CD8-positive, alpha-beta memory T cell (primary cell): Measurements from ENCODE around the gene PRDM16. TPM values are rescaled to one million over a fixed set of nuclear protein-coding genes. Genes with fewer than 3 reads are reported as not detected.

Source experiments
- CTCF ChIA-PET: fragments of 350-600 bp; sonication (Branson Sonifier 250); formaldehyde crosslinking; loops from one replicate; lab custom pipeline; 2021; ENCODE audit warnings: antibody characterized with exemption; lab: Charles Lee
- POLR2A ChIA-PET: fragments of 350-600 bp; sonication (Branson Sonifier 250); formaldehyde crosslinking; loops from one replicate; lab custom pipeline; 2021; ENCODE audit warnings: antibody characterized with exemption; lab: Charles Lee
- DNase-seq, 5 donors: peaks; one replicate each; pipeline versions ENCODE4 v3.0.0 to v3.0.0-alpha.2; 2020 to 2022; ENCODE audit warnings: mixed read lengths in 1 of 5
- H3K27ac ChIP-seq: one replicate; pipeline ENCODE4 v1.7.0; 2013; ENCODE audit warnings: low read depth, mild to moderate bottlenecking, low read length, moderate library complexity
- H3K27me3 ChIP-seq: 2 replicates; pipeline ENCODE4 v1.7.0; 2013; ENCODE audit warnings: low read length, mild to moderate bottlenecking; ENCODE audit not compliant: insufficient read depth, poor library complexity, severe bottlenecking
- H3K36me3 ChIP-seq: 2 replicates; pipeline ENCODE4 v1.7.0; 2013; ENCODE audit warnings: mild to moderate bottlenecking, low read length, moderate library complexity; ENCODE audit not compliant: insufficient read depth
- H3K4me1 ChIP-seq: 2 replicates; pipeline ENCODE4 v1.7.0; 2013; ENCODE audit warnings: mild to moderate bottlenecking, low read length, moderate library complexity; ENCODE audit not compliant: insufficient read depth
- H3K4me3 ChIP-seq: 2 replicates; pipeline ENCODE4 v1.7.0; 2013; ENCODE audit warnings: mild to moderate bottlenecking, low read length
- H3K9me3 ChIP-seq: 2 replicates; pipeline ENCODE4 v1.7.0; 2013; ENCODE audit warnings: mild to moderate bottlenecking, low read length
- H3K27ac Mint-ChIP-seq, 8 donors: one replicate each; pipeline ENCODE4 v1.8.0; 2020 to 2021; ENCODE audit warnings: mixed read lengths in 8 of 8, mild to moderate bottlenecking in 6 of 8, inconsistent platforms in 3 of 8, moderate library complexity in 3 of 8
- H3K27me3 Mint-ChIP-seq, 2 donors: one replicate each; pipeline ENCODE4 v1.8.0; 2020 to 2021; ENCODE audit warnings: mixed read lengths in 2 of 2, mild to moderate bottlenecking in 1 of 2, moderate library complexity in 1 of 2
- H3K36me3 Mint-ChIP-seq, 3 donors: one replicate each; pipeline ENCODE4 v1.8.0; 2020 to 2021; ENCODE audit warnings: mixed read lengths in 3 of 3, inconsistent platforms in 1 of 3, mild to moderate bottlenecking in 1 of 3
- H3K4me1 Mint-ChIP-seq, 3 donors: one replicate each; pipeline ENCODE4 v1.8.0; 2020 to 2021; ENCODE audit warnings: mixed read lengths in 3 of 3, inconsistent platforms in 1 of 3, mild to moderate bottlenecking in 1 of 3
- H3K4me3 Mint-ChIP-seq, 7 donors: one replicate each; pipeline ENCODE4 v1.8.0; 2020 to 2021; ENCODE audit warnings: mixed read lengths in 7 of 7, mild to moderate bottlenecking in 6 of 7, moderate library complexity in 4 of 7, inconsistent platforms in 2 of 7
- H3K9me3 Mint-ChIP-seq, 5 donors: one replicate each; pipeline ENCODE4 v1.8.0; 2020 to 2022; ENCODE audit warnings: mixed read lengths in 5 of 5, mild to moderate bottlenecking in 3 of 5, moderate library complexity in 2 of 5, inconsistent platforms in 1 of 5
- polyA plus RNA-seq: library from polyadenylated mRNA; unstranded; fragments of 300-500 nt; fragmentation: Illumina TruSeq; gene quantifications from one replicate; pipeline ENCODE4 v1.2.3, GENCODE V29; 2021
- total RNA-seq, 2 experiments: library from RNA; stranded (reverse); gene quantifications; one replicate each; pipeline ENCODE4 v1.2.3, GENCODE V29; 2021

Gene PRDM16
- total and polyA plus RNA-seq, 3 experiments from 2014 or later: not detected

DNA sequence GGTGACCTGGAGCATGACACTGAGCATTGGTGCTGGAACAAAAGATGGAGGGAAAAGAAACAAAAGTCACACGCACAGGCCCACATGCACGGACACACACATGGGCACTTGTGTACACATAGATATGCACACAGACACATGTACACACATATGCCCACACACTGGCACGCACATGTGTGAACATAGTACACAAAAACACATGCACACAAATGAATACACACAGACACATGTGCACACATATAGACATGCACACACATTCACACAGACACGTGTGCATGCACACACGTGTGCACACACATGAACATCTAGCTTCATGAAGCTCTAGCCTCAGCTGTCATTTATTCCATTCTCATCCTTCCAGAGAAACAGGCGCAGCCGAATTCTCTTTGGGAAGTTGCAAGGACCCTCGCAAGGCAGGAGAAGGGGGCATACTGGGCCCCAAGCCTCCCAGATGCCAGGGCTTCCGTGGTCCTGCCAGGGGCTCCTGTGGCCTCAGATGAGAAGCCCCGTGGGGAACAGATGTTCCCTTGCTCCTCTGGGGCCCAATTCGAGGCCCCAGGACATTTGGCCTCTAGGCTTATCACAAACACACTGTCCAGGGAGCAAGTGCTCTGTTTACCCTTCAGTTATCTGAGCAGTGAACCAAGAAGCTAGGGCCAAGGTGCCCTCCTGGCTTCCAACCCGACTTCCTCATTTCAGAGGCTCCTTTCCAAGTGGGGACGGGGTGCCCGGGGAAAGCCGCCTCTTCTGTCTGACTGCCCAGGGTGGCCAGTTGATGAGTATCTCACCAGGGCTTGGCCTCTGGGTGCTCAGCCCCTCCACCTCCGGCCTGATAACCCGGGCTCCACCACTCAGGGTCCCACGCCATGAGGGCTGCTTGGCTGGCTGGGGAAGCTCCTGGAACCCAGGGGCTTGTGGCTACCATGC lies 269.1 kb downstream of the PRDM16 start:
- Histone ChIP-seq H3K27ac (no peak overlapping the region), H3K9me3 (no peaks in the 10 kb centered on the region), H3K27me3 (no peaks in the 10 kb centered on the region), H3K36me3 (no peaks in the 10 kb centered on the region), H3K4me1 (no peaks in the 10 kb centered on the region), H3K4me3 (no peak overlapping the region)
- Mint-ChIP-seq H3K4me3 (no peak overlapping the region), H3K9me3 (peaks cover 2 to 5% (median 4%) of the 10 kb centered on the region in 5 donors), H3K36me3 (no peaks in the 10 kb centered on the region), H3K27ac (peak overlapping the region in 1 of 8 donors; percentile 29), H3K4me1 (no peaks in the 10 kb centered on the region), H3K27me3 (peaks cover 2 to 9% of the 10 kb centered on the region in 2 donors)
- ChIA-PET POLR2A (no interaction called here), CTCF (no interaction called here)
- DNase-seq: no peak

DNA sequence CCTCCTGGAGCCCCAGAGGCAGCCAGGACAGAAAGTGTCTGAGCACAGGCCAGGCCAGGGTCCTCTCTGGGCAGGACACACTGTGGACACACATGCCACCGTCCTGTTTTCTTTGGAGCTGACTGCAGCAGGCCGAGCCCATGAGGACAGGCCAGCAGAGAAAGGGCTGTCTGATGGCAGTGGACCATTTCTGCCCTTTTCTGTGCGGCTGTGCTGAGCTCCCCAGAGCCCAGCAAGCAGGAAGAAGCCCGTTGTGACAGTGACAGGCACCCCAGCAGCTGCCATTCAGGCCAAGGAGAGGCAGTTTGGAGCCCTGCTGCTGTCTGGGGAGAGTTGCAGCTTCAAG lies 269.7 kb downstream of the PRDM16 start:
- H3K27me3 ChIP-seq: no peaks in the 10 kb centered on the region
- no peaks in the 10 kb centered on the region for H3K4me1 ChIP-seq
- Mint-ChIP-seq H3K4me3 (no peak overlapping the region), H3K4me1 (no peaks in the 10 kb centered on the region), H3K36me3 (no peaks in the 10 kb centered on the region), H3K9me3 (peaks cover 4 to 11% (median 5%) of the 10 kb centered on the region in 5 donors), H3K27ac (no peak overlapping the region), H3K27me3 (peaks cover 5 to 9% of the 10 kb centered on the region in 2 donors)
- ChIA-PET POLR2A (no interaction called here), CTCF (no interaction called here)
- H3K27ac ChIP-seq: no peak overlapping the region
- H3K4me3 ChIP-seq: no peak overlapping the region
- H3K36me3 ChIP-seq: no peaks in the 10 kb centered on the region
- H3K9me3 ChIP-seq: no peaks in the 10 kb centered on the region
- DNase-seq: no peak

DNA sequence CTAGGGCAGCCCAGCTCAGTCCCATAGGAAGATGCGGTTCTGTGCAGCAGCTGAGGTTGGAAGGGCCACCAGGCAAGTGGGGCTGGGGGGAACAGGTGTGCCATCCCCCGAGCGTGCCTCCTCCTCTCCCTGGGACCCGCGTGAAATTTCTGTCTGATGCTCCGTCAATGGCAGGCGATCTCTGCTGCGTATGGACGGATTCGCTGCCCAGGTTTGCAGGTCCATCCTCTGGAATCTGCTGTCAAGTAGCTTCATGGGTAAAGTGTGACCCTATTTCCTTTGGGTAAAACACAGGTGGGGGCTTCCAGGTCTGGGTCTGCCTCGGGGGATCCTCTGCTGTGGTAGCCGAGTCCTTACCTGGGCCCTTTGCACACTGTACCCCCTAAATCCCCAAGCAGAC lies 270.9 kb downstream of the PRDM16 start:
- Mint-ChIP-seq H3K4me3 (no peak overlapping the region), H3K27ac (no peak overlapping the region), H3K36me3 (no peaks in the 10 kb centered on the region), H3K4me1 (no peaks in the 10 kb centered on the region), H3K9me3 (peaks cover 12 to 20% (median 15%) of the 10 kb centered on the region in 5 donors), H3K27me3 (peaks cover 7 to 13% of the 10 kb centered on the region in 2 donors)
- Histone ChIP-seq H3K36me3 (no peaks in the 10 kb centered on the region), H3K27me3 (no peaks in the 10 kb centered on the region), H3K4me1 (no peaks in the 10 kb centered on the region), H3K9me3 (no peaks in the 10 kb centered on the region), H3K27ac (no peak overlapping the region), H3K4me3 (no peak overlapping the region)
- POLR2A ChIA-PET: no interaction called here
- no peak for DNase-seq
- CTCF ChIA-PET: no interaction called here

DNA sequence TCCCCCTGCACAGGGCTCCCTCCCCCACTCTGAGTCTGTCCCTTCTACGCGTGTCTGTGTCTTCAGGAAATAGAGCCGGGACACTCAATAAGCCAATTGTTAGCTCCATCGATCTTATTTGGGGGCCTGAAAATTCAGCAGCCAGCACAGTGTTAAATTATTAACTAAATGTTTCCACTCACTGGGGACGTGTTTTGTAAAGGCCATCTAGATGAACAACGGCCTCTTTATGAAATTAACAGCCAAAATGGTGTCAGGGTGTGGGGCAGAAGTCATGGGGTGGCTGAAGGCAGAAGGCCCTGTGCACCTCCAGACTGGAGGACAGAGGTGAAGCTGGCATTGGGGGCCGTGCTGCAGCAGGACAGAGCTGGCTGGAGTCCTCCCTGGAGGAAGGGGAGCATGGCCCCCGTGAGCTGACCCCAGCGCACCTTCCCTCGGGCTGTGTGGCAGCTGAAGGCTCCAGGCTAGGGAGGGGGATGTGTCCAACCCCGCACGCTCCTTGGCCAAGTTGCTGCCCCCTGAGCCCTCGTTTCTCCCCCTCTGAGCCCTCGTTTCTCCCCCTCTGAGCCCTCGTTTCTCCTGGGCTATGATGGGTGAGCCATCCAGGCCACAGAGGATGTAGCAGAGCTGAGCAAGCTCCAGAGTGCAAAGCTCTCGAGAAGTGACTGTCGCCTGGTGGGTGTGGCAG lies 271.7 kb downstream of the PRDM16 start:
- H3K27me3 Mint-ChIP-seq: peaks cover 7 to 13% of the 10 kb centered on the region in 2 donors
- no peak for DNase-seq
- peaks cover 12 to 21% (median 15%) of the 10 kb centered on the region in 5 donors for H3K9me3 Mint-ChIP-seq
- Histone ChIP-seq H3K4me3 (no peak overlapping the region), H3K9me3 (no peaks in the 10 kb centered on the region), H3K4me1 (no peaks in the 10 kb centered on the region), H3K27ac (no peak overlapping the region), H3K27me3 (no peaks in the 10 kb centered on the region), H3K36me3 (no peaks in the 10 kb centered on the region)
- CTCF ChIA-PET: no interaction called here
- H3K36me3 Mint-ChIP-seq: no peaks in the 10 kb centered on the region
- no peak overlapping the region for H3K27ac Mint-ChIP-seq
- H3K4me3 Mint-ChIP-seq: no peak overlapping the region
- H3K4me1 Mint-ChIP-seq: no peaks in the 10 kb centered on the region
- POLR2A ChIA-PET: no interaction called here

DNA sequence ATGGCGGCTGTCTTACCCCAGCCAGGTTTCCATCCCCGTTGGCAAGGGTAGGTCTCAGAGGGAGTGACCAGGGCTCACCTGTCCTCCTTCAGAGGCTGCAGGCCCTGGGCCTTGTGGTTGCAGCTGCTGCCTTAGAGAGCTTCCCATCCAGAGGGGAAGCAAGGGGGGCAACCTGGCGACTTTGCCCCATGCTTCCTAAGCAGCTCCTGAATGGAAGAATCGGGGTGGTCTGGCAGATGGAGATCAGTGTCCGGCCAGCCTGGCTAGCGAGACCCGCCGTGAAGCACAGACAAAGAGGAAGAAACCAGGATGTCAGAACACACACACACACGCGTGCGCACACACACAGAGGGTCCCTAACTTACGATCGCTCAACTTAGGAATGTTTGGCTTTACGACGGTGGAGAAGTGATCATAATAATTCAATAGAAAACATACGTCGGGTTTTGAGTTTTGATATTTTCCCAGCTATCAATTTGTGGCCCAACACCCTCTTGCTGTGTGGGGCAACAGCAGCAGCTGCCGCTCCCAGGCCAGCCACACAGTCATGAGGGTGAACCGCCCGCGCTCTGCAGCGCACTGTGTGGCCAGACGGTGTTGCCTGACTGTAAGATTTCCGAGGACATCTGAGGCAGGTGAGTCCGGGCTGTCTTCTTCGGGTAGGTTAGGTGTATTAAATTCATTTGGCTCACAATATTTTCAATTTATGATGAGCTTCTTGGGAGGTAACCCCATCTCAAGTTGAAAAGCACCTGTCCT lies 272.4 kb downstream of the PRDM16 start:
- no peaks in the 10 kb centered on the region for H3K4me1 ChIP-seq
- H3K27ac ChIP-seq: no peak overlapping the region
- no peak for DNase-seq
- Mint-ChIP-seq H3K9me3 (peaks cover 12 to 21% (median 15%) of the 10 kb centered on the region in 5 donors), H3K4me1 (no peaks in the 10 kb centered on the region), H3K27ac (no peak overlapping the region), H3K4me3 (no peak overlapping the region), H3K36me3 (no peaks in the 10 kb centered on the region), H3K27me3 (peaks cover 7 to 13% of the 10 kb centered on the region in 2 donors)
- no peaks in the 10 kb centered on the region for H3K27me3 ChIP-seq
- CTCF ChIA-PET: no interaction called here
- POLR2A ChIA-PET: no interaction called here
- no peaks in the 10 kb centered on the region for H3K9me3 ChIP-seq
- H3K36me3 ChIP-seq: no peaks in the 10 kb centered on the region
- H3K4me3 ChIP-seq: no peak overlapping the region

DNA sequence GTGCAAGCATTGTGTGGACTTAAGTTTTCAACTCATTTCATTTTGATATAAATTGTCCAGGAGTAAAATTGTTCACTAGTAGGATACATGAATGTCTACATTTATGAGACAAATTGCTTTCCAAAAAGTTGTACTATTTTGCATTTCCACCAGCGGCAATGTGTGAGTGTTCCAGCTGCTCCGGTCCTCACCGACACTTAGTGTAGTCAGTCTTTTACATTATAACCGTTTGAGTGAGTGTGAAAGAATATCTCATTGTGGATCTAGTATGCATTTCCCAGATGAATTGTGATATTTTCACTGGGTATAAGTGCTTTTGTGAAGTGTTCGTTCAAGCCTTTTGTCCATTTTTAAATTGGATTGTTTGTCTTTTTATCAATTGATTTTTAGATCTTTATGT lies 274.0 kb downstream of the PRDM16 start:
- Mint-ChIP-seq H3K36me3 (no peaks in the 10 kb centered on the region), H3K27ac (no peak overlapping the region), H3K9me3 (peaks cover 12 to 21% (median 15%) of the 10 kb centered on the region in 5 donors), H3K4me3 (no peak overlapping the region), H3K27me3 (peaks cover 7 to 13% of the 10 kb centered on the region in 2 donors), H3K4me1 (no peaks in the 10 kb centered on the region)
- Histone ChIP-seq H3K27ac (no peak overlapping the region), H3K4me3 (no peak overlapping the region), H3K27me3 (no peaks in the 10 kb centered on the region), H3K4me1 (no peaks in the 10 kb centered on the region), H3K36me3 (no peaks in the 10 kb centered on the region), H3K9me3 (no peaks in the 10 kb centered on the region)
- ChIA-PET CTCF (no interaction called here), POLR2A (no interaction called here)
- DNase-seq: no peak

DNA sequence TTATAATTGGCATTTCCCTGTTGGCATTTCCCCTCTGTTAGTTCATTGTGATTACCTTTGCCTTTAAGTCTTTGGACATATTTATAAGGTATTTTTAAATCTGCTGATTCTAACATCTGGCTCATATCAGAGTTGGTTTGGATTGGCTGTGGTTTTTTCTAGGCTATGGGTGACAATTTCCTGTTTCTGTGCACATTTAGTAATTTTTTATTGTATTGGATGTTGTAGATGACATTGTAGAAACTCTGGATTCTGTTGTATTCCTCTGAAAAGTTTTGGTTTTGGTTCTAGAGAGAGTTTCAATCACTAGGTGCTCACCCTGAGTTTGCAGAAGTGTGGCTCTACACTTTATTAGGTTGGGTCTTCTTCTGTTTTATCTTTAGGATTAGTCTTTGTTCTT lies 275.4 kb downstream of the PRDM16 start:
- Histone ChIP-seq H3K36me3 (no peaks in the 10 kb centered on the region), H3K4me1 (no peaks in the 10 kb centered on the region), H3K27ac (no peak overlapping the region), H3K4me3 (no peak overlapping the region), H3K9me3 (no peaks in the 10 kb centered on the region), H3K27me3 (no peaks in the 10 kb centered on the region)
- H3K27ac Mint-ChIP-seq: no peak overlapping the region
- ChIA-PET CTCF (no interaction called here), POLR2A (no interaction called here)
- H3K4me1 Mint-ChIP-seq: no peaks in the 10 kb centered on the region
- H3K9me3 Mint-ChIP-seq: peaks cover 12 to 21% (median 15%) of the 10 kb centered on the region in 5 donors
- peaks cover 7 to 13% of the 10 kb centered on the region in 2 donors for H3K27me3 Mint-ChIP-seq
- no peak for DNase-seq
- H3K4me3 Mint-ChIP-seq: no peak overlapping the region
- no peaks in the 10 kb centered on the region for H3K36me3 Mint-ChIP-seq

DNA sequence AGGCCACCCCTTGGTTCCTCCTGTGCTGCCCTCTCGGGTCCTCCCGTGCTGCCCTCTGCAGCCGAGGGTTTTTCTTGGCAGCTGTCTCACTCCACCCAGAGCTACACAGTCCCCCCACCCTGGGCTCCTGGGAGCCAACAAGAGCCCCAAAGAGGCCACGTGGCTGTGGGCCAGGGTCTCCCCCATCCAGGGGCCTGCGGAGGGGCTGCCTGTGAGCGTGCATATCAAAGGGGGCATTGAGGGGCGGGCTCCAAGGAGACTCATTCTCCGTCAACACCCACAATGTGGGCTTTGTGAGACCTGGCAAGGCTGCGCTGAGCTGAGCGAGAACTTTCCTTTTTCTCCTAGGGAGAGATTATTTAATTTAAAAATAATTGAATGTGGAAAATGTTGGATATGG lies 276.8 kb downstream of the PRDM16 start:
- Mint-ChIP-seq H3K36me3 (no peaks in the 10 kb centered on the region), H3K4me1 (no peaks in the 10 kb centered on the region), H3K27ac (no peak overlapping the region), H3K4me3 (no peak overlapping the region), H3K27me3 (peaks cover 7 to 11% of the 10 kb centered on the region in 2 donors), H3K9me3 (peaks cover 12 to 21% (median 15%) of the 10 kb centered on the region in 5 donors)
- POLR2A ChIA-PET: no interaction called here
- Histone ChIP-seq H3K4me3 (no peak overlapping the region), H3K27me3 (no peaks in the 10 kb centered on the region), H3K36me3 (no peaks in the 10 kb centered on the region), H3K4me1 (no peaks in the 10 kb centered on the region), H3K9me3 (no peaks in the 10 kb centered on the region), H3K27ac (no peak overlapping the region)
- DNase-seq: no peak
- CTCF ChIA-PET: no interaction called here
